D721Med (cell line): Measurements from ENCODE around the gene KLF4.

Experiments used
- DNase-seq: peaks from one replicate; pipeline ENCODE4 v3.0.0; 2011; ENCODE audit warnings: low spot score; ENCODE audit not compliant: insufficient read length
- FAIRE-seq: peaks from 2 replicates; lab custom pipeline; 2011; peaks lifted over from hg19 to GRCh38; lab: Jason Lieb, UNC
- CTCF ChIP-seq: IDR thresholded peaks from 2 replicates; pipeline ENCODE4 v1.5.1; 2012; ENCODE audit warnings: mild to moderate bottlenecking, control low read depth; ENCODE audit not compliant: insufficient read depth; ENCODE audit errors: missing control alignments

Gene KLF4

GRCh38 chr9:107464516-107464915 is 25.1 kb downstream of the KLF4 start:
- no peak for FAIRE-seq
- DNase-seq: no peak
- TF ChIP-seq CTCF: no peak

- no peak for FAIRE-seq
Measured at GRCh38 chr9:107462691-107463090, 26.9 kb downstream of the KLF4 start.

GRCh38 chr9:107460153-107461023 is 29.2 kb downstream of the KLF4 start:
- FAIRE-seq: no peak

More at GRCh38 chr9:107462691-107463090, 26.9 kb downstream of the KLF4 start:
- TF ChIP-seq CTCF: no peak
- no peak for DNase-seq

DNA sequence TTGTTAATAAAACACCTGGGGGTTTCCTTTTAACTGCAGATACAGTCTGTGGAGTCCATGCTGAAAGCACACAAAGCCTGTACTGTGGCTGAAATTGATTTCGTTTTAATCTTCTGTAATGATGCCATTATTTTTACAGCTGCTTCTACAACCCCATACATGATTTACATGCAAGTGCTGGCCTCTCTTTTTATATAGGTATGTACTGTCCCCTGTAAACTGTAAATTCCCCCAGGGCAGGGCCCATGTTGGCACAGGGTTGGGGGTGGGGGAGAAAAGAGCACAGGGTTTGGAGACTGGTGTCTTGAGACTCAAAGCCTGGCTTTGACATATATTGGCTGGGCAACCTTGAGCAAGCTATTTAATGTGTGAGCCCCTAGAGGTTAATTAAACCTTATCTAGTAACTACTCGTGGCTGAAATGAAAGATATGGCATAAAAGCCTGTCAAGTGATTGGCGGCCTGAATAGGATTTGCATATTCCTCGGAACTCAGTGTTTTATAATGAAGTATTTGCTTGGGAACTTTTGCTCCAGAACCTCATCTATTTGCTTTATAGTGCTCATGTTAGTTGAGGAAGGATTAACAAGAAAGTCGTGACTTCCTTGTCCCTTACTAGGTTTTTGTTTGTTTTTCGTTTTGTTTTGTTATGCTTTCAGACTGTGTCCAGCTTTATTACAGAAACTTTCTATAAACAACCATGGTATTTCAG is 34.0 kb downstream of the KLF4 start:
- no peak for DNase-seq
- TF ChIP-seq CTCF: no peak
- FAIRE-seq: no peak

More at GRCh38 chr9:107460153-107461023, 29.2 kb downstream of the KLF4 start:
- TF ChIP-seq CTCF: no peak
- no peak for DNase-seq

GRCh38 chr9:107453479-107453878 is 36.1 kb downstream of the KLF4 start:
- no peak for DNase-seq
- no peak for TF ChIP-seq CTCF
- FAIRE-seq: no peak

- TF ChIP-seq CTCF: no peak
- FAIRE-seq (no peak), DNase-seq (no peak)
Measured at GRCh38 chr9:107447834-107448233, 41.7 kb downstream of the KLF4 start.
